ENCODE results near the gene STAG3. TPM values are rescaled to one million over a fixed set of nuclear protein-coding genes. Genes with fewer than 3 reads are reported as not detected.
"Not testable (repeated sequence)": the region's sequence is repeated elsewhere in the genome, so short reads cannot be mapped to it uniquely, and the experiment has no call there.

The STAG3 gene
- total RNA-seq, 1 donor from 2014 or later = 42.4 TPM

- Mint-ChIP-seq H3K27me3 (no peaks in the 10 kb centered on the region), H3K9me3 (no peaks in the 10 kb centered on the region), H3K4me1 (peaks cover 91% of the 10 kb centered on the region), H3K27ac (peak overlapping the region; percentile 95), H3K4me3 (peak overlapping the region; percentile 86), H3K36me3 (ENCODE audit: low read depth) (peaks cover 20% of the 10 kb centered on the region)
- intact Hi-C loops (cut with micrococcal nuclease) = no loop called here
- ATAC-seq (ENCODE audit: low read depth) = no peak
- DNase-seq = no peak
- no peak for TF ChIP-seq CTCF (IDR thresholded peaks at IDR 0.05)
- CTCF ChIA-PET = interaction anchor here (0.9 to 3.2 kb wide), 4 partner anchors 29 to 188 kb away, joined by 3 to 33 read pairs (median 10); no protein-coding TSS in a partner anchor
- POLR2A ChIA-PET = interaction anchor here (1.2 to 3.4 kb wide), 3 partner anchors 29 to 86 kb away, joined by 3 to 14 read pairs (median 10); no protein-coding TSS in a partner anchor
Measured at GRCh38 chr7:100219271-100219737, 41.6 kb downstream of the STAG3 start.

GRCh38 chr7:100219801-100220585 lies 42.3 kb downstream of the STAG3 start, which contains the start of gene PVRIG:
Gene PVRIG, plus strand, starts transcription at chr7:100219949. Its CDS starts 22 bp downstream, at chr7:100219971.
- intact Hi-C loops (cut with micrococcal nuclease) = loop anchor here (1.0 to 2.0 kb wide), 3 partner anchors 139 to 209 kb away; partner anchors contain the start of genes MEPCE, ZCWPW1 and ZNF3
- Mint-ChIP-seq H3K4me1 (peaks cover 91% of the 10 kb centered on the region), H3K27ac (peak within 1 kb of the TSS; percentile 95), H3K4me3 (peak within 1 kb of the TSS; percentile 86), H3K36me3 (ENCODE audit: low read depth) (peaks cover 27% of the 10 kb centered on the region)
- DNase-seq (peak; percentile 28), ATAC-seq (ENCODE audit: low read depth) (peak; percentile 5)
- CTCF ChIA-PET = interaction anchor here (0.9 to 3.2 kb wide), 4 partner anchors 30 to 188 kb away, joined by 3 to 11 read pairs (median 6); no protein-coding TSS in a partner anchor
- not testable (repeated sequence) for H3K9me3 Mint-ChIP-seq, H3K27me3 Mint-ChIP-seq
- POLR2A ChIA-PET = interaction anchor here (0.7 to 3.4 kb wide), 9 partner anchors 9 to 125 kb away, joined by 3 to 14 read pairs (median 8); partner anchors contain the start of gene LAMTOR4

GRCh38 chr7:100220586-100221230 lies 43.0 kb downstream of the STAG3 start:
- POLR2A ChIA-PET = interaction anchor here (0.6 to 3.4 kb wide), 15 partner anchors 10 to 216 kb away, joined by 3 to 14 read pairs (median 4); partner anchors contain the start of genes LAMTOR4, MBLAC1, PPP1R35 and ZCWPW1
- H3K4me3 Mint-ChIP-seq = peak overlapping the region; percentile 86
- H3K9me3 Mint-ChIP-seq = no peaks in the 10 kb centered on the region
- intact Hi-C loops (cut with micrococcal nuclease) = loop anchor here (1.0 to 2.0 kb wide), 3 partner anchors 140 to 208 kb away; partner anchors contain the start of genes MEPCE, ZCWPW1 and ZNF3
- H3K27me3 Mint-ChIP-seq = no peaks in the 10 kb centered on the region
- no peak for DNase-seq
- H3K36me3 Mint-ChIP-seq (ENCODE audit: low read depth) = peaks cover 31% of the 10 kb centered on the region
- H3K27ac Mint-ChIP-seq = peak overlapping the region; percentile 95
- ATAC-seq (ENCODE audit: low read depth) = no peak
- CTCF ChIA-PET = interaction anchor here (0.9 to 3.2 kb wide), 4 partner anchors 21 to 125 kb away, joined by 3 to 11 read pairs (median 4); no protein-coding TSS in a partner anchor
- no peak for TF ChIP-seq CTCF (IDR thresholded peaks at IDR 0.05)
- peaks cover 88% of the 10 kb centered on the region for H3K4me1 Mint-ChIP-seq

- intact Hi-C loops (cut with micrococcal nuclease) = loop anchor here (2.0 kb wide), 2 partner anchors 140 to 208 kb away; partner anchors contain the start of genes MEPCE, ZCWPW1 and ZNF3
- ChIA-PET POLR2A (interaction anchor here (0.6 to 3.4 kb wide), 16 partner anchors 10 to 215 kb away, joined by 3 to 14 read pairs (median 4); partner anchors contain the start of genes LAMTOR4, MBLAC1, PPP1R35 and ZCWPW1), CTCF (interaction anchor here (0.9 to 3.2 kb wide), 4 partner anchors 21 to 124 kb away, joined by 3 to 11 read pairs (median 4); no protein-coding TSS in a partner anchor)
- ATAC-seq (ENCODE audit: low read depth) (peak; percentile 40), DNase-seq (peak; percentile 48)
- Mint-ChIP-seq H3K4me1 (peaks cover 84% of the 10 kb centered on the region), H3K9me3 (no peaks in the 10 kb centered on the region), H3K4me3 (peak overlapping the region; percentile 86), H3K36me3 (ENCODE audit: low read depth) (peaks cover 32% of the 10 kb centered on the region), H3K27ac (peak overlapping the region; percentile 95), H3K27me3 (no peaks in the 10 kb centered on the region)
- no peak for TF ChIP-seq CTCF (IDR thresholded peaks at IDR 0.05)
Measured at GRCh38 chr7:100221231-100221718, 43.6 kb downstream of the STAG3 start.
